ENCODE measurements around the gene AADACL4. TPM values are rescaled to one million over a fixed set of nuclear protein-coding genes. Genes with fewer than 3 reads are reported as not detected.

Gene AADACL4
- total and polyA plus RNA-seq, 2 experiments from 2014 or later, result not detected

- no peak for ATAC-seq
- Histone ChIP-seq H3K4me1 (ENCODE audit: insufficient read depth) (peaks cover 23% of the 10 kb centered on the region), H3K9me2 (ENCODE audit: insufficient read depth) (no peaks in the 10 kb centered on the region), H3K27me3 (ENCODE audit: insufficient read depth) (no peaks in the 10 kb centered on the region), H3K36me3 (ENCODE audit: insufficient read depth) (peaks cover 20% of the 10 kb centered on the region; the same call in 1 of the 2 replicates), H3K4me2 (no peak overlapping the region), H3K79me2 (replicated peaks; ENCODE audit: insufficient read depth) (no peaks in the 10 kb centered on the region), H3K27ac (ENCODE audit: low read depth) (no peak overlapping the region), H3K4me3 (no peak overlapping the region), H4K20me1 (replicated peaks; ENCODE audit: insufficient read depth) (no peaks in the 10 kb centered on the region), H3F3A (replicated peaks; ENCODE audit: low read depth) (peaks cover 4% of the 10 kb centered on the region; the same call in 1 of the 2 replicates), H2AFZ (no peak overlapping the region)
- peaks cover 46% of the 10 kb centered on the region for H3K36me3 Mint-ChIP-seq (ENCODE audit: low read depth)
- DNase-seq (ENCODE audit: low spot score), result no peak
- H3K27me3 Mint-ChIP-seq (ENCODE audit: insufficient read depth, low read depth, poor library complexity), result peaks cover 8% of the 10 kb centered on the region
- TF ChIP-seq ZNF462 (CRISPR knock-in tag; IDR thresholded peaks at IDR 0.05), result no peak
- TF ChIP-seq REST (IDR thresholded peaks at IDR 0.05; ENCODE audit: unreplicated experiment), result no peak
- no peak for TF ChIP-seq NANOG (IDR thresholded peaks at IDR 0.05; ENCODE audit: borderline replicate concordance)
- TF ChIP-seq ZNF114 (CRISPR knock-in tag; IDR thresholded peaks at IDR 0.05), result no peak
- no peak for TF ChIP-seq STAT1 (IDR thresholded peaks at IDR 0.05; ENCODE audit: unreplicated experiment)
- no peak for TF ChIP-seq EZH2 (IDR thresholded peaks at IDR 0.05; ENCODE audit: low read depth, unreplicated experiment)
- no peak for TF ChIP-seq CREB1 (CRISPR knock-in tag; IDR thresholded peaks at IDR 0.05; ENCODE audit: low read depth)
- TF ChIP-seq JUNB (IDR thresholded peaks at IDR 0.05; ENCODE audit: unreplicated experiment), result no peak
- no peak for TF ChIP-seq CTCF (conservative IDR thresholded peaks at IDR 0.05; ENCODE audit: low read depth in 2 of 2)
- no peak overlapping the region for H3K27ac Mint-ChIP-seq
- peaks cover 4% of the 10 kb centered on the region; the same call in 2 of the 3 replicates for H3K4me1 Mint-ChIP-seq
- no peak overlapping the region for H3K4me3 Mint-ChIP-seq
- H3K9me3 Mint-ChIP-seq, result peaks cover 71% of the 10 kb centered on the region
Observed at GRCh38 chr1:12637693-12638092, 6.2 kb upstream of the AADACL4 start.

Measured in GM23338 (cell line).